HL-60 (cell line): Measurements from ENCODE around the gene MYO10.

ENCODE experiments used
- CTCF ChIP-seq: IDR thresholded peaks from one replicate; pipeline ENCODE4 v1.5.1; 2011; ENCODE audit warnings: low read length, control low read depth, inconsistent platforms; ENCODE audit not compliant: insufficient read depth
- POLR2AphosphoS5 ChIP-seq: IDR thresholded peaks from 2 replicates; pipeline ENCODE4 v1.6.1; 2012; ENCODE audit warnings: low read depth

- TF ChIP-seq CTCF: no peak
- no peak for TF ChIP-seq POLR2AphosphoS5
Measured at GRCh38 chr5:16914584-16914983, 21.5 kb downstream of the MYO10 start.
